NCI-H128 (cell line): ENCODE data around the gene ARHGAP15.

Experiments used
- DNase-seq: peaks from one replicate; lab custom pipeline; 2025; ENCODE audit not compliant: unreplicated experiment; lab: John Stamatoyannopoulos, UW

The ARHGAP15 gene

GRCh38 chr2:143144813-143145455 lies 15.7 kb downstream of the ARHGAP15 start:
- no peak for DNase-seq

GRCh38 chr2:143146366-143146765 lies 17.1 kb downstream of the ARHGAP15 start:
- DNase-seq, result no peak

- no peak for DNase-seq
Observed at GRCh38 chr2:143146815-143147530, 17.8 kb downstream of the ARHGAP15 start.

- DNase-seq, result no peak
Observed at GRCh38 chr2:143148011-143148410, 18.8 kb downstream of the ARHGAP15 start.

- no peak for DNase-seq
Observed at GRCh38 chr2:143148757-143149156, 19.5 kb downstream of the ARHGAP15 start.

- DNase-seq, result no peak
Observed at GRCh38 chr2:143150287-143150686, 21.1 kb downstream of the ARHGAP15 start.

- no peak for DNase-seq
Observed at GRCh38 chr2:143151111-143151752, 22.0 kb downstream of the ARHGAP15 start.

- DNase-seq, result no peak
Observed at GRCh38 chr2:143152219-143152618, 23.0 kb downstream of the ARHGAP15 start.

- DNase-seq, result no peak
Observed at GRCh38 chr2:143152637-143153036, 23.4 kb downstream of the ARHGAP15 start.

GRCh38 chr2:143155661-143156060 lies 26.4 kb downstream of the ARHGAP15 start:
- DNase-seq, result no peak

- DNase-seq, result no peak
Observed at GRCh38 chr2:143157001-143157400, 27.8 kb downstream of the ARHGAP15 start.

- no peak for DNase-seq
Observed at GRCh38 chr2:143157418-143157817, 28.2 kb downstream of the ARHGAP15 start.

GRCh38 chr2:143158098-143158497 lies 28.9 kb downstream of the ARHGAP15 start:
- no peak for DNase-seq

- DNase-seq, result no peak
Observed at GRCh38 chr2:143158551-143159485, 29.6 kb downstream of the ARHGAP15 start.

- no peak for DNase-seq
Observed at GRCh38 chr2:143159486-143159840, 30.2 kb downstream of the ARHGAP15 start.

GRCh38 chr2:143160732-143161707 lies 31.8 kb downstream of the ARHGAP15 start:
- DNase-seq, result no peak

GRCh38 chr2:143162123-143162837 lies 33.1 kb downstream of the ARHGAP15 start:
- DNase-seq, result peak; percentile 1

- no peak for DNase-seq
Observed at GRCh38 chr2:143162997-143163396, 33.8 kb downstream of the ARHGAP15 start.

- DNase-seq, result no peak
Observed at GRCh38 chr2:143163499-143163898, 34.3 kb downstream of the ARHGAP15 start.
